SK-N-SH treated with all-trans-retinoic acid at 6 μM for 48 hours (cell line): Measurements from ENCODE around the gene SEMA5A.

ENCODE experiments used
- ATAC-seq: fragments of 200-7000 bp; cut with Tn5 transposase; 3 replicates; pipeline ENCODE4 v1.9.1; 2020; ENCODE audit warnings: mild to moderate bottlenecking, moderate library complexity
- ARNTL ChIP-seq: fragments of 450-650 bp; formaldehyde crosslinking; IDR thresholded peaks from 2 replicates; pipeline ENCODE4 v1.5.0; 2020; ENCODE audit warnings: low read depth, mild to moderate bottlenecking, moderate library complexity, borderline replicate concordance
- BACH2 ChIP-seq: fragments of 250-450 bp; sonication (Bioruptor Pico); IDR thresholded peaks from 2 replicates; pipeline ENCODE4 v1.9.0; 2021; ENCODE audit warnings: mild to moderate bottlenecking, borderline replicate concordance
- CSDC2 ChIP-seq: fragments of 250-450 bp; sonication (Bioruptor Pico); IDR thresholded peaks from 2 replicates; pipeline ENCODE4 v1.5.0; 2020; ENCODE audit warnings: mild to moderate bottlenecking, moderate library complexity
- ESRRG ChIP-seq: fragments of 250-450 bp; sonication (Bioruptor Pico); IDR thresholded peaks from 2 replicates; pipeline ENCODE4 v1.6.1; 2021; ENCODE audit warnings: mild to moderate bottlenecking
- ISL1 ChIP-seq: fragments of 250-450 bp; sonication (Bioruptor Pico); IDR thresholded peaks from 2 replicates; pipeline ENCODE4 v2.1.2; 2022; ENCODE audit warnings: mild to moderate bottlenecking, moderate library complexity
- OSR1 ChIP-seq: fragments of 250-450 bp; sonication (Bioruptor Pico); IDR thresholded peaks from 2 replicates; pipeline ENCODE4 v1.8.0; 2022; ENCODE audit warnings: moderate library complexity, mild to moderate bottlenecking, inconsistent platforms
- PPARA ChIP-seq: fragments of 250-450 bp; sonication (Bioruptor Pico); IDR thresholded peaks from 2 replicates; pipeline ENCODE4 v1.5.0; 2020; ENCODE audit warnings: mild to moderate bottlenecking, borderline replicate concordance
- RARB ChIP-seq: fragments of 250-450 bp; sonication (Bioruptor Pico); IDR thresholded peaks from 2 replicates; pipeline ENCODE4 v1.8.0; 2021; ENCODE audit warnings: mild to moderate bottlenecking, moderate library complexity
- TCF4 ChIP-seq: fragments of 250-450 bp; sonication (Bioruptor Pico); IDR thresholded peaks from 2 replicates; pipeline ENCODE4 v1.8.0; 2021; ENCODE audit warnings: mild to moderate bottlenecking, moderate library complexity, borderline replicate concordance
- TOX ChIP-seq: fragments of 250-450 bp; sonication (Bioruptor Pico); IDR thresholded peaks from 2 replicates; pipeline ENCODE4 v1.8.0; 2021; ENCODE audit warnings: mild to moderate bottlenecking, moderate library complexity, borderline replicate concordance
- ZC3H10 ChIP-seq: fragments of 250-450 bp; sonication (Bioruptor Pico); IDR thresholded peaks from 2 replicates; pipeline ENCODE4 v1.5.1; 2021; ENCODE audit warnings: mild to moderate bottlenecking, moderate library complexity
- ZFP3 ChIP-seq: fragments of 250-450 bp; sonication (Bioruptor Pico); IDR thresholded peaks from 2 replicates; pipeline ENCODE4 v1.5.0; 2020; ENCODE audit warnings: mild to moderate bottlenecking, moderate library complexity
- ZFP30 ChIP-seq: fragments of 450-650 bp; formaldehyde crosslinking; IDR thresholded peaks from 2 replicates; pipeline ENCODE4 v1.5.0; 2022; ENCODE audit warnings: mild to moderate bottlenecking, moderate library complexity
- ZNF565 ChIP-seq: fragments of 450-650 bp; formaldehyde crosslinking; conservative IDR thresholded peaks from 2 replicates; pipeline ENCODE4 v1.5.0; 2020; ENCODE audit warnings: low read depth, mild to moderate bottlenecking, moderate library complexity
- ZNF70 ChIP-seq: fragments of 450-650 bp; formaldehyde crosslinking; IDR thresholded peaks from 2 replicates; pipeline ENCODE4 v1.5.0; 2020; ENCODE audit warnings: mild to moderate bottlenecking, moderate library complexity
- ZNF8 ChIP-seq: fragments of 450-650 bp; formaldehyde crosslinking; IDR thresholded peaks from 2 replicates; pipeline ENCODE4 v1.5.0; 2020; ENCODE audit warnings: mild to moderate bottlenecking, moderate library complexity
- TF ChIP-seq, protein P1 (sequence below): fragments of 250-450 bp; sonication (Bioruptor Pico); IDR thresholded peaks from 2 replicates; pipeline ENCODE4 v1.5.1; 2020; ENCODE audit warnings: low read depth, mild to moderate bottlenecking, moderate library complexity
- TF ChIP-seq, protein P2 (sequence below): fragments of 250-450 bp; sonication (Bioruptor Pico); IDR thresholded peaks from 2 replicates; pipeline ENCODE4 v1.5.0; 2020; ENCODE audit warnings: mild to moderate bottlenecking, moderate library complexity
- TF ChIP-seq, protein P3 (sequence below): fragments of 250-450 bp; sonication (Bioruptor Pico); IDR thresholded peaks from 2 replicates; pipeline ENCODE4 v1.5.1; 2021; ENCODE audit warnings: mild to moderate bottlenecking, moderate library complexity
- TF ChIP-seq, protein P4 (sequence below): fragments of 250-450 bp; sonication (Bioruptor Pico); IDR thresholded peaks from 2 replicates; pipeline ENCODE4 v1.8.0; 2021; ENCODE audit warnings: low read depth, mild to moderate bottlenecking, moderate library complexity, borderline replicate concordance
- TF ChIP-seq, protein P5 (sequence below): fragments of 250-450 bp; sonication (Bioruptor Pico); IDR thresholded peaks from 2 replicates; pipeline ENCODE4 v1.8.0; 2020; ENCODE audit warnings: mild to moderate bottlenecking, moderate library complexity, borderline replicate concordance

SEMA5A gene

DNA sequence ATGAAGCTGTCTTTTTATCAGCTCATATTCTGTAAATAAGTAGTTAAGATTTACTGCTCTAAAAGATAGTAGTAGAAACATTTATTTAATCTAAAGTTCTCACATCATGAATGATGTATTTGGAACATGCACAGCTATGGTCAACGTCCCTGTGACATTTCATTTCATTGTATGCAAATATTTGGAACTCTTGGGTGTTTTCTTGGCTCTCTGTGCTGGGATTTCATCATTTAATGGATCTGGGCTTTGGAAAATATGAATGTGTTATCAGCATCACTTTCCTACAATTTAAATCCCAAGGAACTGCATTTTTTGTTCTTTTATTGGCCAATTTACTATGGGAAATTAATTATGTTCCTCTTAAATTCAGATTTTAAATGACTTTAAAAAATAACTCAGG is 462.9 kb downstream of the SEMA5A start:
- TF ChIP-seq ISL1 (CRISPR knock-in tag): 0 out of 2 replicates have a peak, but pooled peaks have one; percentile 10
- no peak for TF ChIP-seq RARB
- no peak for ATAC-seq

DNA sequence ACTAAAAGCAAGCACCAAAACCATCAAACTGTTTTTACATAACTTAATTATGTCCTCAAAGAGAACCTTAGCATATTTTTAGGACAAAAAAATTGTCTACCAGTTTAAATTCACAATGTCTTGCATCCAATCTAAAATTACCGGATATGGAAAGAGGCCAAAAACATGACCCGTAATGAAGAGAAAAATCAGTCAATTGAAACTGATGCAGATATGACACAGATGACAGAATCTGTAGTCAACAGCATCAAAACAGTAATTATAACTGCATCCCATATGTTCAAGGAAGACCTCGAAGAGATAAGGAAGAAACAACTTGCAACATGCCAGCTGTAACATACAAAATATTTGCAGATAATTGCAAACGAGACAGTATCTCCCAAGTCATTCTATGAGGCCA is 473.2 kb downstream of the SEMA5A start:
- ATAC-seq: no peak
- TF ChIP-seq RARB (no peak), ESRRG (CRISPR knock-in tag) (no peak), PPARA (no peak), ZNF565 (no peak), ZFP3 (CRISPR knock-in tag) (no peak), ARNTL (no peak), CSDC2 (CRISPR knock-in tag) (no peak)
- TF ChIP-seq, protein P1, sequence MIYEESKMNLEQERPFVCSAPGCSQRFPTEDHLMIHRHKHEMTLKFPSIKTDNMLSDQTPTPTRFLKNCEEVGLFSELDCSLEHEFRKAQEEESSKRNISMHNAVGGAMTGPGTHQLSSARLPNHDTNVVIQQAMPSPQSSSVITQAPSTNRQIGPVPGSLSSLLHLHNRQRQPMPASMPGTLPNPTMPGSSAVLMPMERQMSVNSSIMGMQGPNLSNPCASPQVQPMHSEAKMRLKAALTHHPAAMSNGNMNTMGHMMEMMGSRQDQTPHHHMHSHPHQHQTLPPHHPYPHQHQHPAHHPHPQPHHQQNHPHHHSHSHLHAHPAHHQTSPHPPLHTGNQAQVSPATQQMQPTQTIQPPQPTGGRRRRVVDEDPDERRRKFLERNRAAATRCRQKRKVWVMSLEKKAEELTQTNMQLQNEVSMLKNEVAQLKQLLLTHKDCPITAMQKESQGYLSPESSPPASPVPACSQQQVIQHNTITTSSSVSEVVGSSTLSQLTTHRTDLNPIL (CRISPR knock-in tag): no peak
- TF ChIP-seq, protein P2, sequence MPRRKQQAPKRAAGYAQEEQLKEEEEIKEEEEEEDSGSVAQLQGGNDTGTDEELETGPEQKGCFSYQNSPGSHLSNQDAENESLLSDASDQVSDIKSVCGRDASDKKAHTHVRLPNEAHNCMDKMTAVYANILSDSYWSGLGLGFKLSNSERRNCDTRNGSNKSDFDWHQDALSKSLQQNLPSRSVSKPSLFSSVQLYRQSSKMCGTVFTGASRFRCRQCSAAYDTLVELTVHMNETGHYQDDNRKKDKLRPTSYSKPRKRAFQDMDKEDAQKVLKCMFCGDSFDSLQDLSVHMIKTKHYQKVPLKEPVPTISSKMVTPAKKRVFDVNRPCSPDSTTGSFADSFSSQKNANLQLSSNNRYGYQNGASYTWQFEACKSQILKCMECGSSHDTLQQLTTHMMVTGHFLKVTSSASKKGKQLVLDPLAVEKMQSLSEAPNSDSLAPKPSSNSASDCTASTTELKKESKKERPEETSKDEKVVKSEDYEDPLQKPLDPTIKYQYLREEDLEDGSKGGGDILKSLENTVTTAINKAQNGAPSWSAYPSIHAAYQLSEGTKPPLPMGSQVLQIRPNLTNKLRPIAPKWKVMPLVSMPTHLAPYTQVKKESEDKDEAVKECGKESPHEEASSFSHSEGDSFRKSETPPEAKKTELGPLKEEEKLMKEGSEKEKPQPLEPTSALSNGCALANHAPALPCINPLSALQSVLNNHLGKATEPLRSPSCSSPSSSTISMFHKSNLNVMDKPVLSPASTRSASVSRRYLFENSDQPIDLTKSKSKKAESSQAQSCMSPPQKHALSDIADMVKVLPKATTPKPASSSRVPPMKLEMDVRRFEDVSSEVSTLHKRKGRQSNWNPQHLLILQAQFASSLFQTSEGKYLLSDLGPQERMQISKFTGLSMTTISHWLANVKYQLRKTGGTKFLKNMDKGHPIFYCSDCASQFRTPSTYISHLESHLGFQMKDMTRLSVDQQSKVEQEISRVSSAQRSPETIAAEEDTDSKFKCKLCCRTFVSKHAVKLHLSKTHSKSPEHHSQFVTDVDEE: no peak

DNA sequence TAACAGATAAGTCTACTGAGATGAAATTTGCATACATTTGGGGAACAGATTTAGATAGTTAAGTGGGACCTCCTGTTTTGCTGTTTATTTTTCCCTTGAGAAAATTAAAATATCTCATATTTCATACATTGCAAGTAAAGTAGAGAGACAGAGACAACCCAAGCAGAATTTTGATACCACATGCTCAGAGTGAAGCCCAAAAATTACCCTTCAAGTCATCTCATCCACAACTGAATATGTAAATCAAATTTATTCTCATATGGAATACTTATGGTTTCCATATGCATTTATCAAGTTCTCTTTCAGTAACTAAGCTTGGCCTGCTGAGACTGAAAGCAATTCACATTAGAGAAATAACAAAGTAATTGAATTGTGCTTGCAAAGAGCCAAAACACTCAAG is 474.4 kb downstream of the SEMA5A start:
- ATAC-seq: no peak
- TF ChIP-seq, protein P3, sequence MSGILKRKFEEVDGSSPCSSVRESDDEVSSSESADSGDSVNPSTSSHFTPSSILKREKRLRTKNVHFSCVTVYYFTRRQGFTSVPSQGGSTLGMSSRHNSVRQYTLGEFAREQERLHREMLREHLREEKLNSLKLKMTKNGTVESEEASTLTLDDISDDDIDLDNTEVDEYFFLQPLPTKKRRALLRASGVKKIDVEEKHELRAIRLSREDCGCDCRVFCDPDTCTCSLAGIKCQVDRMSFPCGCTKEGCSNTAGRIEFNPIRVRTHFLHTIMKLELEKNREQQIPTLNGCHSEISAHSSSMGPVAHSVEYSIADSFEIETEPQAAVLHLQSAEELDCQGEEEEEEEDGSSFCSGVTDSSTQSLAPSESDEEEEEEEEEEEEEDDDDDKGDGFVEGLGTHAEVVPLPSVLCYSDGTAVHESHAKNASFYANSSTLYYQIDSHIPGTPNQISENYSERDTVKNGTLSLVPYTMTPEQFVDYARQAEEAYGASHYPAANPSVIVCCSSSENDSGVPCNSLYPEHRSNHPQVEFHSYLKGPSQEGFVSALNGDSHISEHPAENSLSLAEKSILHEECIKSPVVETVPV (CRISPR knock-in tag): no peak
- TF ChIP-seq RARB (no peak), ESRRG (CRISPR knock-in tag) (no peak), ARNTL (no peak), TCF4 (no peak), OSR1 (no peak), ZFP30 (CRISPR knock-in tag) (no peak), ZFP3 (CRISPR knock-in tag) (no peak), BACH2 (CRISPR knock-in tag) (no peak), PPARA (no peak), ZNF8 (CRISPR knock-in tag) (no peak), CSDC2 (CRISPR knock-in tag) (no peak), TOX (CRISPR knock-in tag) (no peak), ZC3H10 (no peak), ZNF70 (CRISPR knock-in tag) (no peak)
- TF ChIP-seq, protein P2: no peak
- TF ChIP-seq, protein P4, sequence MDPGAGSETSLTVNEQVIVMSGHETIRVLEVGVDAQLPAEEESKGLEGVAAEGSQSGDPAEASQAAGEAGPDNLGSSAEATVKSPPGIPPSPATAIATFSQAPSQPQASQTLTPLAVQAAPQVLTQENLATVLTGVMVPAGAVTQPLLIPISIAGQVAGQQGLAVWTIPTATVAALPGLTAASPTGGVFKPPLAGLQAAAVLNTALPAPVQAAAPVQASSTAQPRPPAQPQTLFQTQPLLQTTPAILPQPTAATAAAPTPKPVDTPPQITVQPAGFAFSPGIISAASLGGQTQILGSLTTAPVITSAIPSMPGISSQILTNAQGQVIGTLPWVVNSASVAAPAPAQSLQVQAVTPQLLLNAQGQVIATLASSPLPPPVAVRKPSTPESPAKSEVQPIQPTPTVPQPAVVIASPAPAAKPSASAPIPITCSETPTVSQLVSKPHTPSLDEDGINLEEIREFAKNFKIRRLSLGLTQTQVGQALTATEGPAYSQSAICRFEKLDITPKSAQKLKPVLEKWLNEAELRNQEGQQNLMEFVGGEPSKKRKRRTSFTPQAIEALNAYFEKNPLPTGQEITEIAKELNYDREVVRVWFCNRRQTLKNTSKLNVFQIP (CRISPR knock-in tag): no peak
- TF ChIP-seq, protein P5, sequence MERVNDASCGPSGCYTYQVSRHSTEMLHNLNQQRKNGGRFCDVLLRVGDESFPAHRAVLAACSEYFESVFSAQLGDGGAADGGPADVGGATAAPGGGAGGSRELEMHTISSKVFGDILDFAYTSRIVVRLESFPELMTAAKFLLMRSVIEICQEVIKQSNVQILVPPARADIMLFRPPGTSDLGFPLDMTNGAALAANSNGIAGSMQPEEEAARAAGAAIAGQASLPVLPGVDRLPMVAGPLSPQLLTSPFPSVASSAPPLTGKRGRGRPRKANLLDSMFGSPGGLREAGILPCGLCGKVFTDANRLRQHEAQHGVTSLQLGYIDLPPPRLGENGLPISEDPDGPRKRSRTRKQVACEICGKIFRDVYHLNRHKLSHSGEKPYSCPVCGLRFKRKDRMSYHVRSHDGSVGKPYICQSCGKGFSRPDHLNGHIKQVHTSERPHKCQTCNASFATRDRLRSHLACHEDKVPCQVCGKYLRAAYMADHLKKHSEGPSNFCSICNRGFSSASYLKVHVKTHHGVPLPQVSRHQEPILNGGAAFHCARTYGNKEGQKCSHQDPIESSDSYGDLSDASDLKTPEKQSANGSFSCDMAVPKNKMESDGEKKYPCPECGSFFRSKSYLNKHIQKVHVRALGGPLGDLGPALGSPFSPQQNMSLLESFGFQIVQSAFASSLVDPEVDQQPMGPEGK (CRISPR knock-in tag): no peak
- TF ChIP-seq, protein P1 (CRISPR knock-in tag): no peak
- TF ChIP-seq, all 23 proteins: peak for 0
